Panc1 (cell line): ENCODE measurements around the gene ARRB2. TPM values are rescaled to one million over a fixed set of nuclear protein-coding genes. Genes with fewer than 3 reads are reported as not detected.

Experiments used
- ATAC-seq: fragments of 200-7000 bp; cut with Tn5 transposase; 2 replicates; pipeline ENCODE4 v1.9.1; 2020; ENCODE audit warnings: mild to moderate bottlenecking, moderate library complexity
- BruUV-seq: library from RNA; stranded (reverse); fragments of 400-500 nt; replicated peaks from 2 replicates; lab custom pipeline; 2021; lab: Mats Ljungman, UMichigan
- CTCF ChIA-PET: fragments of 300-600 bp; sonication (Branson Sonifier 250); formaldehyde crosslinking; loops from one replicate; lab custom pipeline; 2022; ENCODE audit warnings: antibody characterized with exemption; lab: Charles Lee
- POLR2A ChIA-PET: fragments of 300-600 bp; sonication (Branson Sonifier 250); formaldehyde crosslinking; loops from one replicate; lab custom pipeline; 2022; ENCODE audit warnings: antibody characterized with exemption; lab: Charles Lee
- DNase-seq: peaks from one replicate; pipeline ENCODE4 v3.0.0-alpha.2; 2010; ENCODE audit warnings: low read depth, low spot score
- H3K27ac ChIP-seq: 2 replicates; pipeline ENCODE4 v1.5.1; 2011; ENCODE audit warnings: mild to moderate bottlenecking, low read length, inconsistent platforms
- H3K27me3 ChIP-seq: fragments of 200-500 bp; sonication (Bioruptor generic); 2 replicates; pipeline ENCODE4 v1.6.0; 2014; ENCODE audit warnings: low read length, inconsistent platforms; ENCODE audit not compliant: control insufficient read depth, insufficient read depth
- H3K36me3 ChIP-seq: fragments of 200-500 bp; sonication (Bioruptor generic); 2 replicates; pipeline ENCODE4 v1.5.1; 2014; ENCODE audit warnings: inconsistent platforms, mild to moderate bottlenecking, low read length, moderate library complexity; ENCODE audit not compliant: control insufficient read depth, insufficient read depth
- H3K4me1 ChIP-seq: 2 replicates; pipeline ENCODE4 v1.5.1; 2011; ENCODE audit warnings: inconsistent platforms, mild to moderate bottlenecking, low read length, moderate library complexity; ENCODE audit not compliant: control insufficient read depth, insufficient read depth
- H3K4me3 ChIP-seq, 2 experiments: 2 replicates each; pipeline ENCODE4 v1.5.1; 2011 to 2012; ENCODE audit warnings: low read depth in 2 of 2, low read length in 2 of 2, mild to moderate bottlenecking in 2 of 2, inconsistent platforms in 1 of 2, moderate library complexity in 1 of 2
- H3K9me3 ChIP-seq: fragments of 200-500 bp; sonication (Bioruptor generic); 2 replicates; pipeline ENCODE4 v1.5.1; 2014; ENCODE audit warnings: low read depth, mild to moderate bottlenecking, inconsistent platforms, low read length, moderate library complexity; ENCODE audit not compliant: control insufficient read depth, insufficient read depth
- CTCF ChIP-seq: fragments of 450-650 bp; IDR thresholded peaks from 2 replicates; pipeline ENCODE4 v1.5.1; 2017; ENCODE audit warnings: mild to moderate bottlenecking
- POLR2AphosphoS5 ChIP-seq: IDR thresholded peaks from 2 replicates; pipeline ENCODE4 v1.6.1; 2012; ENCODE audit warnings: mild to moderate bottlenecking, low read depth, low read length, moderate library complexity
- REST ChIP-seq, 2 experiments: IDR thresholded peaks; 2 replicates each; pipeline ENCODE4 v1.6.1; 2011 to 2012; ENCODE audit warnings: low read depth in 2 of 2, control low read depth in 1 of 2, low read length in 1 of 2, mild to moderate bottlenecking in 1 of 2, moderate library complexity in 1 of 2; ENCODE audit not compliant: insufficient read depth in 1 of 2
- SIN3A ChIP-seq: IDR thresholded peaks from 2 replicates; pipeline ENCODE4 v1.6.1; 2012; ENCODE audit warnings: low read depth, mild to moderate bottlenecking, low read length, moderate library complexity, borderline replicate concordance; ENCODE audit not compliant: insufficient read depth
- TCF7L2 ChIP-seq: IDR thresholded peaks from 2 replicates; pipeline ENCODE4 v1.6.1; 2011; ENCODE audit warnings: mild to moderate bottlenecking, low read depth, low read length, inconsistent platforms
- in situ Hi-C: cut with HindIII; loops from 2 replicates; pipeline ENCODE4 v1.10.0; 2016; ENCODE audit warnings: low sequenced_read_pairs, low pct_unique_long_range_greater_than_20kb
- intact Hi-C: fragments of 100-400 bp; cut with micrococcal nuclease; formaldehyde crosslinking; loops from one replicate; pipeline ENCODE4 v1.10.0; 2022; ENCODE audit not compliant: unreplicated experiment
- total RNA-seq: library from RNA; stranded (reverse); gene quantifications from one replicate; pipeline ENCODE4 v1.2.1, GENCODE V29; 2021; ENCODE audit not compliant: unreplicated experiment

Gene ARRB2
- total RNA-seq, 1 experiment from 2014 or later: 39.2 TPM

GRCh38 chr17:4690745-4691144 is 19.7 kb upstream of the ARRB2 start:
- POLR2A ChIA-PET: no interaction called here
- Histone ChIP-seq H3K9me3 (no peaks in the 10 kb centered on the region), H3K4me1 (no peaks in the 10 kb centered on the region), H3K27ac (no peak overlapping the region), H3K4me3 (no peak overlapping the region), H3K36me3 (no peaks in the 10 kb centered on the region; the same call in 1 of the 2 replicates), H3K27me3 (no peaks in the 10 kb centered on the region)
- no peak for ATAC-seq
- intact Hi-C loops: no loop called here
- in situ Hi-C loops: no loop called here
- BruUV-seq: no TSS peak
- CTCF ChIA-PET: no interaction called here
- no peak for DNase-seq
- TF ChIP-seq SIN3A: no peak
- no peak for TF ChIP-seq CTCF
- TF ChIP-seq REST (IDR thresholded peaks at IDR 0.05; ENCODE audit: insufficient read depth in 1 of 2, low read depth in 2 of 2, low read length in 1 of 2): no peak
- no peak for TF ChIP-seq TCF7L2
- no peak for TF ChIP-seq POLR2AphosphoS5

GRCh38 chr17:4691686-4692085 is 18.7 kb upstream of the ARRB2 start:
- ATAC-seq: no peak
- intact Hi-C loops (no loop called here), in situ Hi-C loops (no loop called here)
- H3K9me3 ChIP-seq: no peaks in the 10 kb centered on the region
- TF ChIP-seq POLR2AphosphoS5 (no peak), TCF7L2 (no peak), REST (IDR thresholded peaks at IDR 0.05; ENCODE audit: insufficient read depth in 1 of 2, low read depth in 2 of 2, low read length in 1 of 2) (no peak), SIN3A (no peak), CTCF (no peak)
- CTCF ChIA-PET: no interaction called here
- no peaks in the 10 kb centered on the region for H3K27me3 ChIP-seq
- H3K4me1 ChIP-seq: no peaks in the 10 kb centered on the region
- H3K4me3 ChIP-seq: no peak overlapping the region
- DNase-seq: no peak
- no TSS peak for BruUV-seq
- no peaks in the 10 kb centered on the region; the same call in 1 of the 2 replicates for H3K36me3 ChIP-seq
- H3K27ac ChIP-seq: no peak overlapping the region
- POLR2A ChIA-PET: no interaction called here
